GM12801 (cell line): ENCODE measurements around the gene TDG.

ENCODE experiments used
- CTCF ChIP-seq: IDR thresholded peaks from one replicate; pipeline ENCODE4 v1.5.1; 2011; ENCODE audit warnings: control low read depth; ENCODE audit not compliant: insufficient read length; ENCODE audit errors: extremely low read depth

The TDG gene

GRCh38 chr12:104002686-104003085 is 37.0 kb downstream of the TDG start:
- TF ChIP-seq CTCF = no peak

- no peak for TF ChIP-seq CTCF
Measured at GRCh38 chr12:104003596-104003995, 37.9 kb downstream of the TDG start.

GRCh38 chr12:104006929-104007328 is 41.3 kb downstream of the TDG start:
- TF ChIP-seq CTCF = no peak

GRCh38 chr12:104010121-104010520 is 44.4 kb downstream of the TDG start:
- no peak for TF ChIP-seq CTCF

GRCh38 chr12:104010606-104011169 is 45.0 kb downstream of the TDG start:
- TF ChIP-seq CTCF = no peak

GRCh38 chr12:104011253-104011652 is 45.6 kb downstream of the TDG start:
- TF ChIP-seq CTCF = no peak

GRCh38 chr12:104012331-104012730 is 46.7 kb downstream of the TDG start:
- TF ChIP-seq CTCF = no peak

GRCh38 chr12:104022786-104023185 is 57.1 kb downstream of the TDG start:
- no peak for TF ChIP-seq CTCF
